ENCODE results near the gene RGS10.
A peak's percentile ranks its signal among the peaks of the same experiment; 100 is the strongest.
"Not testable (repeated sequence)": the region's sequence is repeated elsewhere in the genome, so short reads cannot be mapped to it uniquely, and the experiment has no call there.

The RGS10 gene

DNA sequence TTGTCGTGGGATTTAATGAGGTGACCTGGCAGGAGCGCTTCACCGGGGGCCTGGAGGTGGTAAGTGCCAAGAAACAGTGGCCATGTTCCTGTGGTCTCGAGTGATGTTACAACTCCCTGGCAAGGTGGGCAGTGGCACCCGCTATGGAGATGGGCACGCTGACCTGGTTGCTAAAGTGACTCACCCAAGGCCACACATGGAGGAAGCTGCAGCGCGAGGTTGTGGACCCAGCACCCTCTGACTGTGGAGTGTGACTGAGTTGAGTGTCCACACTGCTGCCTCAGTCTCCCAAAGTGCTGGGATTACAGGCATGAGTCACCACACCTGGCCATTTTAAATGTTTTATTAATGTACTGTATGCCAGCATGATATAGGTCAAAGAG, 73.2 kb downstream of the RGS10 start:
- no peak for DNase-seq (ENCODE audit: low read depth in 2 of 2)

DNA sequence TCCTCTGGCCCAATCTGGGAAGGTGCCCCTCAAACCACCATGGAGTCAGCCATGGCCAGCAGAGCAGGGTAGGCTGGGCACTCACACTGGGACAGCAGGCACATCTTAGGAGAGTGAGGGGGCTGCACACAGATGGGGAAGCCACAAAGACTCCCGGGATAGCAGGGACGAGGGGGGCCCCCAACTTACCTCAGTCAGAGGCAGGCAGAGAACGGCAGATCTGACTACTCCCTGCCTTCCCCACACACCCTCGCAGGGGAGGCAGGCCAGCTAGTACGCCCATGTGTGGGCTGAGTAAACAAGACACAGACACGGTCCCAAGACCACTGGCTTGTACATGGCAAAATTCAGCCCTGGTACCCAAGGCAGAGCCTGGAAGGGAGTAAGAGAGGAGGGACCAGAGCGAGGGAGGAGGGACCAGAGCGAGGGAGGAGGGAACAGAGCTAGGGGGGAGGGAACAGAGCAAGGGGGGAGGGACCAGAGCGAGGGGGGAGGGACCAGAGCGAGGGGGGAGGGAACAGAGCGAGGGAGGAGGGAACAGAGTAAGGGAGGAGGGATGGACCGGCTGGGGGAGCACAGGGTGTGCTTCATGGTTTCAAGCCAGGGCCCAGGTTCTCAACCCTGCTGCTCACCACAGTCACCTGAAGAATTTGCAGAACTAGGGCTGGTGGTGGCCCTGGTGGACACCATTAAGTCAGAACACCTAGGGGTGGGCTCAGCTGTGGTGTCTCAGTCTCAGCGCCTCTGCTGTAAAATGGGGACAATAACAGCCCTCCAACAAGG, 73.8 kb downstream of the RGS10 start:
- DNase-seq (ENCODE audit: low read depth in 2 of 2) = no peak

DNA sequence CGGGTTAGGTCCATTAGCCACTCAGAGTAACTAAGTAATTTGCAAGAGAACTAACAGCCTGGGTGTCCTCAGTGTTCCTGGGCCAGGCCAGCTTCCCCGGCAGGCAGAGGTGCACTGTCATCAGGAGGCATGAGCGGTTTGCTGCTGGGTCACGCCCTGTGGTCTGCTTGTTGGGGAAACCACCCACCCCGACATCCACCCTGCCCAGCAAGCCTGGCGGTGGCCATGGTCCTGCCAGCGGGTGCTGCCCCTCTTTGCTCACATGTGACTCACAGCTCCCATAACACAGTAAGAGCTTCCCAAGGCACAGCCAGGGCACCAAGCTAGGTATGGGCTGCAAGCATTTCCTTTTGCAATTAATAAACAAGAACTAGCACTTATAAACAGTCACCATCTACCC, 75.9 kb downstream of the RGS10 start:
- peak; percentile 34 to 39 for DNase-seq (ENCODE audit: low read depth in 2 of 2)

DNA sequence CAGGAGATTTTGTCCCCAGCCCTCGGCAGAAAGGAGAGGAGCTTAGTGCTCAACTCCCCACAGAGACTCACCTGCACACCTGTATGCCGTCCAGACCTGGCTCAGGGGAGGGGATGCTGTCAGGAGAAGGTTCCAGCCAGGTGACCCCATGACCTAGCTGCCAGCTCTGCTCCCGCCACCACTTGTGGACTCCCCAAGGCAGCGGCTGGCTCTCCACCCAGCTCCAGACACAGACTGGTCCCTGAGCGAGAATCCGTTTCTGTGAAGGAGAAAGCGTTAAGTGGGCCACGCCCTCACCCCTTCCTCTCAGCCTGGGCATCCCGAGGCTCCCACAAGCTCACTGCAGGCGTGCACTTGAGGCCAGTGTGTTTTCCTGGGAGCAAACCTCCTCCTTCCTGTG, 76.4 kb downstream of the RGS10 start:
- no peak for DNase-seq (ENCODE audit: low read depth in 2 of 2)

DNA sequence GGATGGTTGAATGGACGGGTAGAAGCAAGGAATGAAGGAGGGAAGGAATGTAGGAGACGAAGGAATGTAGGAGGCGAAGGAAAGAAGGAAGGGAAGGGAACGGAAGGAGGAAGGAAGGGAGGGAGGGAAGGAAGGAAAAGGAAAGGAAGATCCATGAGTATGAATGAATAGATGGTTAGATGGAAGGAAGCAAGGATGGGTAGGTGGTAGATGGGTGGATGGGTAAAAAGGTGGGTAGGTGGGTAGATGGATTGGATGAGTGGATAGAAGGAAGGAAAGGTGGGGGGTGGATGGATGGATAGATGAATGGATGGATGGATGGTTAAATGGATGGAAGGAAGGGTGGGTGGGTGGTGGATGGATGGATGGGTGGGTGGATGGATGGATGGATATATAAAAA, 77.4 kb downstream of the RGS10 start:
- no peak for DNase-seq (ENCODE audit: low read depth in 2 of 2)

DNA sequence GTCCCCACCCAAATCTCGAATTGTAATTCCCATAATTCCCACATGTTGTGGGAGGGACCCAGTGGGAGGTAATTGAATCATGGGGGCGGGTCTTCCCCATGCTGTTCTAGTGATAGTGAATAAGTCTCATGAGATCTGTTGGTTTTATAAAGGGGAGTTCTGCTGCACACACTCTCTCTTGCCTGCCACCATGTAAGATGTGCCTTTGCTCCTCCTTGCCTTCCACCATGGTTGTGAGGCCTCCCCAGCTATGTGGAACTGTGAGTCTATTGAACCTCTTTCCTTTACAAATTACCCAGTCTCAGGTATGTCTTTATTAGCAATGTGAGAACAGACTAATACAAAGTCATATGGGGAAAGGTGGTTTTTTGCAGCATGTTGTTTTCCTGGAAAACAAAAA, 79.3 kb downstream of the RGS10 start:
- not testable (repeated sequence) for DNase-seq (ENCODE audit: low read depth in 2 of 2)

DNA sequence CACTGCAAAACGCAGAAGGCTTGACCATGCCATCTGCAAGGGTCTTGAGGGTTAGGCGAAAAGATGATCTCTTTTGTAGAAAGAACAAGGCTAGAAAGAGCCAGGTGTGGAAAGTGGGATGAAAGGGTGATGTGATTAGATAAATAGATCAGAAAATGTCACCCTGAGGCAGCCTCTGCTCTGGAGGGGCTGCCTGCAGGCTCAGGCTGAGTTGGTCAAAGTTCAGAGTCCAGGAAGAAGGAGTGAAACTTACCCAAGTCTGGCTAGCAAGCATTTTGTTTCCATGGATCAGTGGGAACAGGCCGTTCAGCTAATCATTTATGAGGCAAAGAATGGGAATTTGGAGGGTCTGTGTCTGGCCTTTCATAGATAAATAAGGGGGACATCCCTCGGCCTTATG, 79.7 kb downstream of the RGS10 start:
- no peak for DNase-seq (ENCODE audit: low read depth in 2 of 2)

DNA sequence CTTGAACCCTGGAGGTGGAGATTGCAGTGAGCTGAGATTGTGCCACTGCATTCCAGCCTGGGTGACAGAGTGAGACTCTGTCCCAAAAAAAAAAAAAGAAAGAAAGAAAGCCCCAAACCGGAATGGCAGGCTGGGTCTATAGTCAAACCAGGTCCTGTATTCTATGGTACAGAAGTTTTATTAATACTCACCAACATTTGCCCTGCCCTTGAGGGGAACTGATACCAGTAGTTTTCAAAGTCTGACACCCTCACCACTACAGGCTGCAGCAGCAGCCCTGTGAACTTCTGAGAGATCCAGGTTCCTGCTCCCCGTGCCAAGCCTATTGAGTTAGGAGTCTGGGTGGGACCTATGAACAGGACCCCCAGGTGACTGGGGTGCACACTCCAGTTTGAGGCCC, 80.6 kb downstream of the RGS10 start:
- DNase-seq (ENCODE audit: low read depth in 2 of 2) = no peak

DNA sequence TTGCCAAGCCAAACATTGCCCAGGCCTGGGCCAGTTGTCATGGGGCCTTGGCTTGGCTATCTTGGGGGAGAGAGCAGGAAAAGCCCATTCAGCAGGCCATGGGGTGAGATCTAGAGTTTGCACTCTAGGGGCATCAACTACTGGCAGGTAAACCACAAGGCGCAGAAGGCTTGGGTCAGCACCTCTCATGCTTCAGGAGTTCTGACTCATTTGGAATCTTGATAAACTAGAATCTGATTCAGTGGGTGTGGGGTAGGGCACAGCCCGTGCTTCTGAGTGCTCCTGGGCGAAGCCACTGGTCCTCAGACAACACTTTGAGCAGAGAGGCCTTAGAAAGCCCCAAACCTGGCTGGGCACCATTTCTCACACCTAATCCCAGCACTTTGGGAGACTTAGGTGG, 81.1 kb downstream of the RGS10 start:
- DNase-seq (ENCODE audit: low read depth in 2 of 2) = no peak

DNA sequence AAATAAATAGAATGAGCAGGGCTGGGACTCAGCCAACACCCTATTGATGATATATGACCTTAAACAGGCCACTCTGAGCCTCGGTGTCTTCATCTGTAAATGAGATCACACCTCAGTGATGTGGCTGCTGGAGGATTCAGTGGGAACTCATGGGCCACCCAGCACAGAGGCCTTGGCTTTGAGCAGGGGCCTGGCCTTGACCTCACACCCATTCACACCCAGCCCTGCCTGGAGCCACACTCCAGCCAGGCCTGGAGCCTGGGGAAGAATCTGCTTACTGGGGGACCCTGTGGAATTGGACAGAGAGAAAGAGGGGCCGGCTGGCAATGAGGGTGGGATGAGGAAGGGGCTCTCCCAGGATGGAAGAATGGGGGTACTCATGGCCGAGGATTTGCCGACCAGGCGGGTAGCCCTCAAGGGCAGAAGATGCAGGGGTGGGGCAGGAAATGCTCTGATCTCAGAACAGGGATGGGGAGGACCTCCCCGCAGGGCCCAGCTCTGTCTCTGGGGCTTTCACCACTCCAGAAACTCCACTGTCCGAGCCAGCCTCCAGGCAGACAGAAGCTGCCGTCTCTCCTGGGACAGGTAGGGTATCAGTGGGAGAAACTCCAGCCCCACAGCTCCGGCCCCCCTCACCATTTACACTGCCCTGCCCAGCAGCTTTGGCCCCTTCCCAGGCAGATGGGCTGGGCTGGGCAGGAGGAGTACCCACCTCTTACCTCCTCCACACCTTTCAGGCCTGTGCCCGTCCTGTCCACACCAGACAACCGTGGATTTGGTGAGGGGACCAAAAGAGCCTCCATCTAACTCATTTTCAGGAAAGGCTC, 81.9 kb downstream of the RGS10 start:
- DNase-seq (ENCODE audit: low read depth in 2 of 2) = no peak

DNA sequence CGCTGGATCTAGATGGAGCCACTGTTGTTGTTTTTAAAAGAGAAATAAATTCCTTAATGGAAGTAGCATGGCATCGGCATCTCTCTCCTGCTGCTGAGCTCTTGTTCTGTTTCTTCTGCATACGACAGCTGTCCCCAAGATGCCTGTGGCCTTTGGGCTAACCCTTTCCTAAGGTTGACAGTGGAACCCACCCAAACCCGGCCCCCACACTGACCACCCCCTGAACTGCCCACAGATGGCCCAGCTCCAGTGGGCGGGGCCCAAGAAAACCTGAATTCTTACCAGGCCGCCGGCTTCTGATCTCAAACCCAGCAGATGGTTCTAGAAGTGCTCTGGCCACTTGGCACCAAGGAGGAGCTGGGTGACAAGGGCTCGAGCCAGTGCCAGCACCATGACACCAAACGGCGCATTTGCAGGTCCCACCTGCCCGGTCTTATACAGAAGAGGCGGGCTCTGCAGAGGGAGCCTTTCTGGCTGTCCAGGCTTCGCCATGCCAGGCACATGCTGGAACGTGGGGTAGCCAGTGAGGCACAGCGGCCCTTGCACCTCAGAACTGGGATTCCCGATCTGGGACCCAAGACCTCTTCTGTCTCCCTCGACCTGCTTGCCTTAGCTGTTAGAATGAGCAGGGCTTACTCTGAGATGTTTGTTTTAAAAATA, 82.7 kb downstream of the RGS10 start:
- DNase-seq (ENCODE audit: low read depth in 2 of 2) = no peak

DNA sequence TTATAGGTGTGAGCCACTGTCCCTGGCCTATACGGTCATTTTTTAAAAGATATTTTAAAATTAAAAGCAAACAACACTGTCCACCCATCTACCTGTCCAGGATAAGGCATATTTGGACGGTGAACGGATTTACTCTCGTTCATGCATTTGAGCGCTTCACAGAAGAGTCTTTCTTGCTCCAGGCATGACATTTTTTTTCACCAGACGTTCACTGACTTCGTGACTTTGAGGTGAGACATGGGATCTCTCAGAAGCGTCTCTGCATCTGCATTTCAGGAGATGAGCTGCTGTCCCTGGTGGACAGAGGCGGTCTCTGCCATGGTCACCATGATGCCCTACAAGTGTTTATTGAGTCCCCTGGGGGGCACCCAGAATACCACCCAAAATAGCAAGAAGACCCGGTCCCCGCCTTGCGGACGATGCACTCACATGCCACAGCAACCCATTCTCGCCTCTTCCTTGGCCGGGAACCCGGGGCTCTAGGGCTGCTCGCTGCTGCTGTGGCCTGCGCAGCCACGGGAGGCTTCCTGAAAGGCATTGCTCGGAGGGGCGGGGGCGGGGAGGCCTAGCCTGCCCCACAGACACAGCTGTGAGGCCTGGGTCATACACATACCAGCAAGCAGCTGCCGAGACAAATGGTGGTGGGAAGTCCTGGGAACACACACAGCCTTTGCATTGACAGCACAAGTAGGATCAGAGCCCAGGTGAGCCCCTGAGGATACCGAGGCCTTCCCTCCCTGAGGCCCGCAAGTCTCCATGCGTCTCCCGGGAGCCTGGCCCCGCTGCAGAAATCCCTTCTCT, 84.4 kb downstream of the RGS10 start:
- no peak for DNase-seq (ENCODE audit: low read depth in 2 of 2)

DNA sequence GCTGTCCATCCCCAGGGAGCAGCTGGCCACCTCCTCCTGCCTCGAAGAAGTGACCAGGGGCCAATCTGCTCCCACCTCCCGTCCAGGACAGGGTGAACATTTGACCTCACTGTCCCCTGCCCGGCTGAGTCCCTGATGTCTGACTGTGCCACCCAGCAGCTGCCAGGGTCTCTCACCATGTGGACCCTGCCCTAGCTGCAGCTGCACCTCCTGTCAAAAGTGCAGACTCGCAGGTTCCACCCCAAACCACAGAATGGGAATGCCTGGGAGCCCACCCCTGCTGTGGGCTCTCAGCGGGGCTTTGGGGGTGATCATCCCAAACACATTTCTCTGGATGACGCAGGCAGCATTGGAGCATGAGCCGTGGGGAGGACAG, 86.1 kb downstream of the RGS10 start:
- no peak for DNase-seq (ENCODE audit: low read depth in 2 of 2)

DNA sequence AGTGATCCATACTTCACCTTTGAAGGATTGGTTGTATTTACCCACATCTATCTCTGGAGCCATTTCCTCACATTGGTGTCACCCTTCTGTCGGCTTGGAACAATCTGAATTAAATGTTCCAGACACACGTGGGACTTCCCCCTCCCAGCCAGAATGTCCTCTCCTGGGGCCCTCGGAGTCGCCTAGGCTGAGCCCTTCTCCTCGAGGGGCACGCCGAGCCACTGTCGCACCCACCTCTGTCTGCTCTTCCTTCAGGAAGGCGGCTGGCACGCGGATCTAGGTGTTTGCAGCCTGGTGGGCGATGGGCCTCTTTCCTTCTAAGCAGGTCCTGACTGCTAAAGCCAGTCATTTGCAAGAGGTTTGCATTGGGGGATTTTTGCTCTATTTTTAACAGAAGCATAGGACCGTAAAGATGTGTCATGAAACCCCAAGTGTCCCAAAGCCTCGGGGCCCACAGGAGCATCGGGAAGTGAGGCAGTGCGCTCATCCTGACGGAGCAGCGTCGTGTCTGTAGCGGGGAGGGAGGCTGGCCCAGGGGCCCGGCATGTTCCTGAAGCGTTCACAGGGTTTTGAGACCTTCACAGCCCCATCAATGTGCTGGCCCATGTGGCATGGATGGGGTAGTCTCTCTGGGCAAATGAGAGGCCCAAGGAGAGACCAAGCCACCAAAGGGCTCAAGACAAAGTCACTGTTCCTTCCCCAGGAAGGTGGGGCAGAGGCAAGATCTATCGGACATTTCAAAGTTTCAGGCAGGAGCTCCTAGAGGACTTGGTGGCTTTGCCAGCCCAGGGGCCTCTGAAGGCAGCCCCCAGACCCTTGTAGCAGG, 86.7 kb downstream of the RGS10 start:
- DNase-seq (ENCODE audit: low read depth in 2 of 2) = no peak

DNA sequence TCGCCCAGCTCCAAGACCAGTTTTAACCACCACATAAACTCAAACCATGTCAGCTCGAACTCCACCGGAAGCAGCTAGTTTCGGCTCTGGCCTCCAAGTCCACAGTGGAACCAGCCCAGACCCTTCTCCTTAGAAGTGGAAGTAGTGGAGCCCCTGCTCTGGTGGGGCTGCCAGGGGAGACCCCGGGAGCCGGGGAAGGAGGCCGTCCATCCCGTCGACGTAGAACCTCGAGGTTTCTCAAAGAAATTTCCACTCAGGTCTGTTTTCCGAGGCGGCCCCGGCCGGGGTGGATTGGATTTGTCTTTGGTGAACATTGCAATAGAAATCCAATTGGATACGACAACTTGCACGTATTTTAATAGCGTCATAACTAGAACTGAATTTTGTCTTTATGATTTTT, 87.5 kb downstream of the RGS10 start:
- DNase-seq (ENCODE audit: low read depth in 2 of 2) = no peak

DNA sequence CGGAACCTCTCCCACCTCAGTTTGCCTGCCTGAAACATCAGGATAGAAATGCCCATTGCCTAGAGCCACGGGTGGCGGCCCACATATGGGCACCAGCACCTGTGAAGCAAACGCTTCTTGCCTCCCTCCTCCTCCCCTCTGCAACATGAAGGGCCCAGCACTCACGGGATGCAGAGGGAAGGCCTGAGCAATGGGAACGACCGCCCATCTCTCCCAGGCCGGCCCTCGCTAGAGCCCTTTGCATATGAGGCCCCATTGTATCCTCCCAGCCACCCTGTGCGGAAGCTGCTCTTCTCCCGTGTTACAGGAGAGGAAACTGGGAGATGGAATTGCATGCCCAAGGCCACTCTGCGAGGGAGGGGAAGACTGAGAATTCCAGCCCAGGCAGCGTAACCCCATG, 88.2 kb downstream of the RGS10 start:
- DNase-seq (ENCODE audit: low read depth in 2 of 2) = no peak

DNA sequence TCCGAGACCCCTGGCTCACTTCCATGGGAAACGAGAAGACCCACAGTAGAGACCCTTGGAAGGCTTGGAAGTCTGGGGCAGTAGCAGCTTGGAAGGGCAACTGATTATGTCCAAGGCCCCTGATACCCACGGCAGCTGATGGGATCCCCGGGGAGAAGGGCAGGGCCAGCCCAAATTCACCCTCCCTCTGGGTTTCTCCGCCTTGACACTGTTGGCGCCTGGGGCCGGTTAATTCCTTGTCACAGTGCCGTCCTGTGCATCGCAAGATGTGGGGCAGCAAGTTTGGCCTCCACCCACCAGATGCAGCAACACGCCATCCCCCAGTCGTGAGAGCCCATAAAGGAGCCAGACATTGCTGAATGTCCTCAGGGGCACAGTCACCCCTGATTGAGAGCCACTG, 89.2 kb downstream of the RGS10 start:
- no peak for DNase-seq (ENCODE audit: low read depth in 2 of 2)

DNA sequence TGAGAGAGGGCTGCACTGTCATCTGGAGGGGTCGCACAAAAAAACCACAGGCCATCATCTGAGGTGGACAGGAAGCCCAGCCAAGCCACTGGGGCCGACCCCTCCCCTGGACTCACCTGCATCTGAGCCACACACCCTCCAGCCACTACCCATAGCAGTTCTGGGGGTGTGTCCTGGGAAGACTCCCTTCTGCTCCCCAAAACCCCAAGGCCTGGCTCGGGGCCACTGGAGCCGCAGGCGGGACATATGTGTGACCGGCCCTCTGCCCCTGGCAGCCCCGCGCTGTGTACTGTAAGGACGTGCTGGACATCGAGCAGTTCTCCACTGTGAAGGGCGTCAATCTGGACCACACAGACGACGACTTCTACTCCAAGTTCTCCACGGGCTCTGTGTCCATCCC, 90.1 kb downstream of the RGS10 start:
- DNase-seq (ENCODE audit: low read depth in 2 of 2) = no peak

DNA sequence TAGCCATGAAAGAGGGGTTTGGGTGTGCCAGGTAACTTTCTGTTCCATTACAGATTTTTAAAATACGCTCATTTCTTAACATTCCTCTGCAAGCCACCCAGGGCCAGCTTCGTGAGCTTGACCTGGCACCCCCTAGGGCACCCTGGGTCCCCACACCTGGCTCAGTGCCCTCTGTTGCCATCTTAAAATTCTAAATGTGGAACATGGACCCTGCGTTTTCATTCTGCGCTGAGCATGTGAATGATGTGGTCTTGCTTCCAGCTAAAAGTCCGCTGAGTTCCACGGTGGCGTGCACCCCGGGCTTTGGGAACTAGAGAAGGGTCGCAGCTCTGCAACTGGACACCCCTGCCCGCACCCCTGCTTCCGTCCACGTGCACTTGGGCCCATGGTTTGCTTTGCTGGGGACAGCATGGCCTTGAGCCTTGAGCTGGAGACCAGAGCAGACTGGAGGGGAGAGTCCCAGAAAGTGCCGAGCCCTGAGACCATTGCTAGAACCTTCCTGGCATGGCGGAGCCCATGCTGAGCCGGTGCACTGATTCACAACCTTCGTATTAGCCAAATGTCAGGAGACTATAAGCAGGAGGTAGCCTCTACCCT, 91.1 kb downstream of the RGS10 start:
- no peak for DNase-seq (ENCODE audit: low read depth in 2 of 2)

DNA sequence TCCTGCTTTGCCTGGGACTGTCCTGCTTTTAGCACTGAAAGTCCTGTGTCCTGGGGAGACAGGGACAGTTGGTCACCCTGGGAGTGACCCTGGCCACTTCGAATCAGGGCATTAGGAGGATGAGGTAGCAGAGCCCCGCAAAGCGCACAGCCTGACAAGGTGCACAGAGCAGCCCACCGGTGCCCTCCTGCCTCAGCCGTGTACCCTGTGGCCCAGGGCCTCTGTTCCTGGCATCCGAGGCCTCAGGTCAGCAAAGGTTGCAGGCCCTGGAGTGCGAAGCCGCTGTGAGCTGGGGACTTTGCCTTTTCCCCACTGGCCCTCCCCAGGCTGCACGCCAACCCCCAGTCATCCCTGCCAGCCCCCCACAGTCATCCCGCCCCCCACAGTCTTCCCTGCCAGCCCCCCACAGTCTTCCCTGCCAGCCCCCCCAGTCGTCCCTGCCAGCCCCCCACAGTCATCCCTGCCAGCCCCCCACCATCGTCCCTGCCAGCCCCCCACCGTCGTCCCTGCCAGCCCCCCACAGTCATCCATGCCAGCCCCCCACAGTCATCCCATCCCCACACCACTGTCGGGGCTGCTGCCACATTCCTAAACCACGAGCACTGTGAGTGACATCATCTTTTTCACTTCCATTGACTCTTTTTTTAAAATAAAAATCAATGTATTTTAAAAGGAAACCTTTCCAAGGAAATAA, 91.8 kb downstream of the RGS10 start:
- no peak for DNase-seq (ENCODE audit: low read depth in 2 of 2)

All from stimulated activated CD8-positive, alpha-beta memory T cell treated with anti-CD3 and anti-CD28 coated beads, Interleukin-15, amount 100 ng/mL, for 48 hours (primary cell).